ENCODE measurements around the gene SLC30A3. TPM values are rescaled to one million over a fixed set of nuclear protein-coding genes. Genes with fewer than 3 reads are reported as not detected.

The SLC30A3 gene
- total RNA-seq, 1 donor from 2014 or later, result not detected

DNA sequence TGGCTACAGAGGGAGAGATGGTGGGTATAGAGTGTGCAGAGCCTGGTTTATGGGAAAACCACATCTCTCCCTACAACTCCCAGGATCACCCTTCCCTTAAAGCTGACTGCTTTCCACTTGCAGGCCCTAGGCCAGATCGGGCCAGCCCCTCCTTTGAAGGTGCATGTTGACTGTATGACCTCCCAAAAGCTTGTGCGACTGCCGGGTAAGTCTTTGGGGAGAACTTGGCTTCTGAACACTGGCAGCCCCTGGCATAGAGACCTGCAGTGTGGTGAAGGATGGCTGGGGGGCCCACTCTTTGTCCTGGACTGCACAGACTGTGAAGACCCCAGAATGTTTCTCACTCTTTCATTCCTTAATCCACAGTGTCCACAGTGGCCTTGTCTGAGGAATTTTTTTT lies 26.2 kb downstream of the SLC30A3 start:
- no peaks in the 10 kb centered on the region for H3K27me3 Mint-ChIP-seq
- DNase-seq (ENCODE audit: low spot score, unreplicated experiment), result no peak
- TF ChIP-seq, protein P1, sequence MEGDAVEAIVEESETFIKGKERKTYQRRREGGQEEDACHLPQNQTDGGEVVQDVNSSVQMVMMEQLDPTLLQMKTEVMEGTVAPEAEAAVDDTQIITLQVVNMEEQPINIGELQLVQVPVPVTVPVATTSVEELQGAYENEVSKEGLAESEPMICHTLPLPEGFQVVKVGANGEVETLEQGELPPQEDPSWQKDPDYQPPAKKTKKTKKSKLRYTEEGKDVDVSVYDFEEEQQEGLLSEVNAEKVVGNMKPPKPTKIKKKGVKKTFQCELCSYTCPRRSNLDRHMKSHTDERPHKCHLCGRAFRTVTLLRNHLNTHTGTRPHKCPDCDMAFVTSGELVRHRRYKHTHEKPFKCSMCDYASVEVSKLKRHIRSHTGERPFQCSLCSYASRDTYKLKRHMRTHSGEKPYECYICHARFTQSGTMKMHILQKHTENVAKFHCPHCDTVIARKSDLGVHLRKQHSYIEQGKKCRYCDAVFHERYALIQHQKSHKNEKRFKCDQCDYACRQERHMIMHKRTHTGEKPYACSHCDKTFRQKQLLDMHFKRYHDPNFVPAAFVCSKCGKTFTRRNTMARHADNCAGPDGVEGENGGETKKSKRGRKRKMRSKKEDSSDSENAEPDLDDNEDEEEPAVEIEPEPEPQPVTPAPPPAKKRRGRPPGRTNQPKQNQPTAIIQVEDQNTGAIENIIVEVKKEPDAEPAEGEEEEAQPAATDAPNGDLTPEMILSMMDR (IDR thresholded peaks at IDR 0.05; ENCODE audit: unreplicated experiment), result no peak
- no peak overlapping the region for H3K27ac Mint-ChIP-seq
- H3K36me3 Mint-ChIP-seq (ENCODE audit: insufficient read depth), result peaks cover 36% of the 10 kb centered on the region
- no peaks in the 10 kb centered on the region for H3K9me3 Mint-ChIP-seq (ENCODE audit: low read depth)
- no peak overlapping the region for H3K4me3 Mint-ChIP-seq (ENCODE audit: low read depth)
- H3K4me1 Mint-ChIP-seq (ENCODE audit: low read depth), result no peaks in the 10 kb centered on the region

- Mint-ChIP-seq H3K9me3 (ENCODE audit: low read depth) (no peaks in the 10 kb centered on the region), H3K27me3 (no peaks in the 10 kb centered on the region), H3K4me3 (ENCODE audit: low read depth) (no peak overlapping the region), H3K36me3 (ENCODE audit: insufficient read depth) (peaks cover 38% of the 10 kb centered on the region), H3K4me1 (ENCODE audit: low read depth) (no peaks in the 10 kb centered on the region), H3K27ac (no peak overlapping the region)
- no peak for DNase-seq (ENCODE audit: low spot score, unreplicated experiment)
- TF ChIP-seq, protein P1 (IDR thresholded peaks at IDR 0.05; ENCODE audit: unreplicated experiment), result no peak
Observed at GRCh38 chr2:27236136-27236535, 26.7 kb downstream of the SLC30A3 start.

DNA sequence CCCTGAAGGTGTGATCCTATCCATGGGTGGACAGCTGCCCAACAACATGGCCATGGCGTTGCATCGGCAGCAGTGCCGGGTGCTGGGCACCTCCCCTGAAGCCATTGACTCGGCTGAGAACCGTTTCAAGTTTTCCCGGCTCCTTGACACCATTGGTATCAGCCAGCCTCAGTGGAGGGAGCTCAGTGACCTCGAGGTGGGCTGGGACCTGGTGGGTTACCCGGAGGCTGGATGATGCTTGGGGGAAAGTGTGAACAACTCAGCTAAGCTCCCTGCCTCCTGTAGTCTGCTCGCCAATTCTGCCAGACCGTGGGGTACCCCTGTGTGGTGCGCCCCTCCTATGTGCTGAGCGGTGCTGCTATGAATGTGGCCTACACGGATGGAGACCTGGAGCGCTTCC lies 29.5 kb downstream of the SLC30A3 start:
- DNase-seq (ENCODE audit: low spot score, unreplicated experiment), result no peak
- Mint-ChIP-seq H3K36me3 (ENCODE audit: insufficient read depth) (peaks cover 30% of the 10 kb centered on the region), H3K27me3 (no peaks in the 10 kb centered on the region), H3K4me1 (ENCODE audit: low read depth) (no peaks in the 10 kb centered on the region), H3K4me3 (ENCODE audit: low read depth) (no peak overlapping the region), H3K9me3 (ENCODE audit: low read depth) (no peaks in the 10 kb centered on the region), H3K27ac (no peak overlapping the region)
- TF ChIP-seq, protein P1 (IDR thresholded peaks at IDR 0.05; ENCODE audit: unreplicated experiment), result no peak

GRCh38 chr2:27231921-27232320 lies 30.9 kb downstream of the SLC30A3 start:
- Mint-ChIP-seq H3K36me3 (ENCODE audit: insufficient read depth) (peaks cover 35% of the 10 kb centered on the region), H3K27me3 (no peaks in the 10 kb centered on the region), H3K9me3 (ENCODE audit: low read depth) (no peaks in the 10 kb centered on the region), H3K4me3 (ENCODE audit: low read depth) (no peak overlapping the region), H3K27ac (no peak overlapping the region), H3K4me1 (ENCODE audit: low read depth) (no peaks in the 10 kb centered on the region)
- TF ChIP-seq, protein P1 (IDR thresholded peaks at IDR 0.05; ENCODE audit: unreplicated experiment), result no peak
- DNase-seq (ENCODE audit: low spot score, unreplicated experiment), result no peak

DNA sequence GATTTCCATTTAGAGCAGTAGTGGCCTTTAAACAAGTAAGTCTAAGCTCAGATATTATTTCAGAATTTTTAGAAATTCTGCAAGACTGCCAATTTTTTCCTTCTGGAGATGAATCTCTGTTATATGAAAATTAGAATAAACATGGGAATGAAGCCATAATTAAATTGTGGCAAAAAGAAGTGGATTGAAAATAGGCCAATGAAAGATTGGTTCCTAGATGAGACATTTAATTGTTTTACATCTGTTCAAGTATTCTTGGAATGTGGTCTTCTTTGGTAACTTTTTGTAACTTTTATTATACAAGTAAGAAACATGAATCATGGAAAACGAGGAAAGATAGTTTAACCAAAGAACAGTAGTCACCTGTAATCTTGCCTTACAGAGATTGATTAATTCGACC lies 35.3 kb downstream of the SLC30A3 start:
- H3K36me3 Mint-ChIP-seq (ENCODE audit: insufficient read depth), result peaks cover 29% of the 10 kb centered on the region

More for the DNA sequence above, 35.3 kb downstream of the SLC30A3 start:
- no peak overlapping the region for H3K4me3 Mint-ChIP-seq (ENCODE audit: low read depth)
- no peaks in the 10 kb centered on the region for H3K27me3 Mint-ChIP-seq
- no peak overlapping the region for H3K27ac Mint-ChIP-seq
- H3K4me1 Mint-ChIP-seq (ENCODE audit: low read depth), result no peaks in the 10 kb centered on the region
- DNase-seq (ENCODE audit: low spot score, unreplicated experiment), result no peak
- TF ChIP-seq, protein P1 (IDR thresholded peaks at IDR 0.05; ENCODE audit: unreplicated experiment), result no peak
- H3K9me3 Mint-ChIP-seq (ENCODE audit: low read depth), result no peaks in the 10 kb centered on the region

Measured in progenitor cell of endocrine pancreas (in vitro differentiated cells).